Stomach (tissue), 4 donors: ENCODE data around the gene AICDA.

ENCODE experiments used
- CTCF ChIP-seq, 7 experiments: fragments of 450-650 bp in 4 of 7; fragments of 200-600 bp in 3 of 7; sonication (generic) in 3 of 7; IDR thresholded peaks; one replicate each; pipeline ENCODE4 v1.5.1; 2016 to 2019; ENCODE audit warnings: antibody characterized with exemption in 7 of 7, control low read depth in 2 of 7, mild to moderate bottlenecking in 1 of 7
- EP300 ChIP-seq: sonication (generic); formaldehyde crosslinking; IDR thresholded peaks from one replicate; pipeline ENCODE4 v1.6.1; 2017; ENCODE audit warnings: antibody characterized with exemption
- POLR2A ChIP-seq, 4 donors: fragments of 450-650 bp; IDR thresholded peaks; one replicate each; pipeline ENCODE4 v1.6.1; 2016; ENCODE audit warnings: antibody characterized with exemption in 4 of 4, control low read depth in 2 of 4, mild to moderate bottlenecking in 1 of 4, moderate library complexity in 1 of 4

DNA sequence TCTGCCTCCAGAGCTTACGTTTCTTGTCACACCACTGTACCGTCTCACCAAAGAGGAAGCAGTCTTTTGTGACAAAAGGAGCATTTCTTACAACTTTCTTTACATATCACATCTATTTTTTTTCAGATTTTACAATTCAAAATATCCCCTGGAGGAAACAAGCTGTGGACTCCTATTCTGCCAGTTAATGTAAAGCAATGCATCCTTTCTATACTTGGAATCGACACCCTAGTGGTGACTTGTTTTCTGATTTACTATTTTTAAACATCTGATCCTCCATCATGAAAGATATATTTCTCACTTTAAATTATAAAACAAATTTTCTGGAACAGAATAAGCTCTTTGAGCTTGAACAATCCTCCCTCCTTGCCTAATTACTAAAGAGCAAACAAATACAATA is 34.8 kb downstream of the AICDA start:
- TF ChIP-seq CTCF (IDR thresholded peaks at IDR 0.05), result no peak
- no peak for TF ChIP-seq EP300
- no peak for TF ChIP-seq POLR2A (IDR thresholded peaks at IDR 0.05)
